DOHH2 (cell line): Measurements from ENCODE around the gene SYT1.

Source experiments
- EZH2phosphoT487 ChIP-seq: fragments of 200-600 bp; sonication (generic); IDR thresholded peaks from 2 replicates; pipeline ENCODE4 v1.6.1; 2017; ENCODE audit warnings: borderline replicate concordance, mild to moderate bottlenecking, antibody characterized with exemption, low read length, moderate library complexity, mixed read lengths
- TF ChIP-seq, protein P1 (sequence below): fragments of 200-600 bp; sonication (generic); IDR thresholded peaks from one replicate; pipeline ENCODE4 v1.5.1; 2014; ENCODE audit warnings: antibody characterized with exemption, mild to moderate bottlenecking, low read depth, low read length; ENCODE audit not compliant: poor library complexity, severe bottlenecking

DNA sequence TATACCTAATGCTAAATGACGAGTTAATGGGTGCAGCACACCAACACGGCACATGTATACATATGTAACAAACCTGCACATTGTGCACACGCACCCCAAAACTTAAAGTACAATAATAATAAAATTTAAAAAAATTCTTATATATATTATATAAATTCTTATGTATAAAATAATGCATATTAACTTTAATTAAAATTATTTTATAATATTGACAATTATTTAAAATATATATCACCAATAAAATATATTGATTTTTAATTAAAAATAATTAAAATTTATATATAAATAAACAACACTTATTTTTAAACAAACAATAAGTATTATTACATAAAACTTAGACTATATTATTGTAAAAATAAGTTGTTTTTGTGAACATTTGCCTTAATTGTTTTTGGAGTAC, 188.8 kb downstream of the SYT1 start:
- TF ChIP-seq, protein P1, sequence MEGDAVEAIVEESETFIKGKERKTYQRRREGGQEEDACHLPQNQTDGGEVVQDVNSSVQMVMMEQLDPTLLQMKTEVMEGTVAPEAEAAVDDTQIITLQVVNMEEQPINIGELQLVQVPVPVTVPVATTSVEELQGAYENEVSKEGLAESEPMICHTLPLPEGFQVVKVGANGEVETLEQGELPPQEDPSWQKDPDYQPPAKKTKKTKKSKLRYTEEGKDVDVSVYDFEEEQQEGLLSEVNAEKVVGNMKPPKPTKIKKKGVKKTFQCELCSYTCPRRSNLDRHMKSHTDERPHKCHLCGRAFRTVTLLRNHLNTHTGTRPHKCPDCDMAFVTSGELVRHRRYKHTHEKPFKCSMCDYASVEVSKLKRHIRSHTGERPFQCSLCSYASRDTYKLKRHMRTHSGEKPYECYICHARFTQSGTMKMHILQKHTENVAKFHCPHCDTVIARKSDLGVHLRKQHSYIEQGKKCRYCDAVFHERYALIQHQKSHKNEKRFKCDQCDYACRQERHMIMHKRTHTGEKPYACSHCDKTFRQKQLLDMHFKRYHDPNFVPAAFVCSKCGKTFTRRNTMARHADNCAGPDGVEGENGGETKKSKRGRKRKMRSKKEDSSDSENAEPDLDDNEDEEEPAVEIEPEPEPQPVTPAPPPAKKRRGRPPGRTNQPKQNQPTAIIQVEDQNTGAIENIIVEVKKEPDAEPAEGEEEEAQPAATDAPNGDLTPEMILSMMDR = no peak
- TF ChIP-seq EZH2phosphoT487 = no peak
